HepG2 (cell line): ENCODE results near the gene PODXL. TPM values are rescaled to one million over a fixed set of nuclear protein-coding genes. Genes with fewer than 3 reads are reported as not detected.

Experiments used
- ATAC-seq: fragments of 200-7000 bp; cut with Tn5 transposase; 3 replicates; pipeline ENCODE4 v1.9.1; 2020; ENCODE audit warnings: mild to moderate bottlenecking, moderate library complexity
- BruUV-seq: library from RNA; stranded (reverse); fragments of 400-500 nt; replicated peaks from 2 replicates; lab custom pipeline; 2021; lab: Mats Ljungman, UMichigan
- CTCF ChIA-PET: fragments of 300-600 bp; formaldehyde crosslinking; extraction: SDS; loops from one replicate; lab custom pipeline; 2021; ENCODE audit warnings: low total read pairs, inconsistent platforms, low intra/inter-chr PET ratio; lab: Yijun Ruan, JAX
- POLR2A ChIA-PET: fragments of 350-600 bp; sonication (Branson Sonifier 250); formaldehyde crosslinking; loops from one replicate; lab custom pipeline; 2020; ENCODE audit warnings: antibody characterized with exemption, inconsistent platforms; lab: Yijun Ruan, JAX
- DNase-seq: peaks from one replicate; pipeline ENCODE4 v3.0.0-alpha.2; 2015; ENCODE audit warnings: low spot score
- FAIRE-seq: peaks from 3 replicates; lab custom pipeline; 2011; peaks lifted over from hg19 to GRCh38; lab: Jason Lieb, UNC
- H2AFZ ChIP-seq: one replicate; pipeline ENCODE4 v1.6.1; 2011; ENCODE audit warnings: low read length, inconsistent platforms
- H3K27ac ChIP-seq: fragments of 300-600 bp; 3 replicates; pipeline ENCODE4 v1.8.0; 2011; ENCODE audit warnings: mixed run types, mild to moderate bottlenecking, mixed read lengths, low read length, inconsistent platforms; ENCODE audit not compliant: insufficient read depth; ENCODE audit errors: extremely low read length
- H3K27me3 ChIP-seq, 2 experiments: fragments of 200-600 bp in 1 of 2; 2 replicates in 1 of 2; 3 replicates in 1 of 2; pipeline versions ENCODE4 v1.6.0 to v1.8.0; 2011; ENCODE audit warnings: low read length in 2 of 2, mild to moderate bottlenecking in 2 of 2, moderate library complexity in 2 of 2, inconsistent platforms in 1 of 2; ENCODE audit not compliant: insufficient read depth in 2 of 2, control insufficient read depth in 1 of 2
- H3K36me3 ChIP-seq, 2 experiments: fragments of 200-600 bp in 1 of 2; replicated peaks in 1 of 2; 2 replicates in 1 of 2; 3 replicates in 1 of 2; pipeline versions ENCODE4 v1.5.1 to v1.8.0; 2011; ENCODE audit warnings: low read length in 2 of 2, inconsistent platforms in 1 of 2; ENCODE audit not compliant: insufficient read depth in 2 of 2, control insufficient read depth in 1 of 2
- H3K4me1 ChIP-seq: 2 replicates; pipeline ENCODE4 v1.5.1; 2012; ENCODE audit warnings: low read length, inconsistent platforms; ENCODE audit not compliant: insufficient read depth
- H3K4me2 ChIP-seq: 2 replicates; pipeline ENCODE4 v1.6.0; 2011; ENCODE audit warnings: low read depth, low read length, inconsistent platforms
- H3K4me3 ChIP-seq, 3 experiments: fragments of 200-600 bp in 1 of 3; sonication (generic), shearing (Covaris generic) in 1 of 3; replicated peaks in 1 of 3; 2 replicates each; pipeline ENCODE4 v1.5.1; 2011 to 2016; ENCODE audit warnings: low read length in 3 of 3, inconsistent platforms in 2 of 3, low read depth in 2 of 3, mild to moderate bottlenecking in 2 of 3, control low read depth in 1 of 3, mixed read lengths in 1 of 3; ENCODE audit not compliant: insufficient read depth in 1 of 3
- H3K79me2 ChIP-seq: one replicate; pipeline ENCODE4 v1.6.1; 2011; ENCODE audit warnings: low read length, inconsistent platforms; ENCODE audit not compliant: insufficient read depth
- H3K9ac ChIP-seq: 2 replicates; pipeline ENCODE4 v1.6.0; 2011; ENCODE audit warnings: mild to moderate bottlenecking, low read depth, low read length, inconsistent platforms; ENCODE audit not compliant: insufficient read depth
- H3K9me3 ChIP-seq: 2 replicates; pipeline ENCODE4 v1.5.1; 2012; ENCODE audit warnings: mild to moderate bottlenecking, low read length
- H4K20me1 ChIP-seq: 2 replicates; pipeline ENCODE4 v1.6.0; 2011; ENCODE audit warnings: inconsistent platforms, mild to moderate bottlenecking, low read length, moderate library complexity; ENCODE audit not compliant: insufficient read depth
- EEA1 ChIP-seq: sonication (generic); formaldehyde crosslinking; IDR thresholded peaks from 2 replicates; pipeline ENCODE4 v1.5.1; 2020; ENCODE audit warnings: mild to moderate bottlenecking, missing genetic modification reagents, borderline replicate concordance
- SIN3A ChIP-seq: IDR thresholded peaks from 2 replicates; pipeline ENCODE4 v1.6.1; 2011; ENCODE audit warnings: low read depth, mild to moderate bottlenecking, control low read depth, low read length, borderline replicate concordance
- SIX4 ChIP-seq: sonication (generic); formaldehyde crosslinking; IDR thresholded peaks from 2 replicates; pipeline ENCODE4 v1.4.0; 2020; ENCODE audit warnings: missing genetic modification reagents
- TOE1 ChIP-seq: sonication (generic); formaldehyde crosslinking; IDR thresholded peaks from 2 replicates; pipeline ENCODE4 v1.4.0; 2020; ENCODE audit warnings: mild to moderate bottlenecking, missing genetic modification reagents
- ZMAT3 ChIP-seq: sonication (generic); formaldehyde crosslinking; conservative IDR thresholded peaks from 2 replicates; pipeline ENCODE4 v1.7.0; 2021; ENCODE audit warnings: missing genetic modification reagents
- ZNF660 ChIP-seq: sonication (generic); formaldehyde crosslinking; IDR thresholded peaks from 2 replicates; pipeline ENCODE4 v1.5.1; 2020; ENCODE audit warnings: mild to moderate bottlenecking, low read depth, missing genetic modification reagents, borderline replicate concordance
- ZNF678 ChIP-seq: sonication (generic); formaldehyde crosslinking; IDR thresholded peaks from 2 replicates; pipeline ENCODE4 v1.4.0; 2020; ENCODE audit warnings: mild to moderate bottlenecking, missing genetic modification reagents
- WGBS: methylation state at CpG from one replicate; pipeline ENCODE4 v1.1.6; 2017; ENCODE audit warnings: low lambda C conversion rate; 5-methylcytosine and 5-hydroxymethylcytosine counted together
- in situ Hi-C: cut with HindIII; loops from 2 replicates; pipeline ENCODE4 v1.10.0; 2017; ENCODE audit warnings: low pct_unique_long_range_greater_than_20kb; ENCODE audit not compliant: extremely low pct_ligation_motif_present
- intact Hi-C: fragments of 100-400 bp; cut with micrococcal nuclease; formaldehyde crosslinking; loops from one replicate; pipeline ENCODE4 v1.10.0; 2022; ENCODE audit not compliant: unreplicated experiment
- polyA plus RNA-seq, 8 experiments: library from polyadenylated mRNA; depleted of rRNA in 3 of 8; stranded (reverse) in 7 of 8; unstranded in 1 of 8; fragments of >200 nt; fragmentation: Illumina TruSeq in 4 of 8; extraction: Trizol in 4 of 8; gene quantifications; 2 replicates each; pipeline versions ENCODE4 v1.2.1 to v1.2.3, GENCODE V29; 2011 to 2016; ENCODE audit warnings: low read depth in 4 of 8, missing spikeins in 1 of 8, mixed read lengths in 1 of 8; ENCODE audit not compliant: insufficient read depth in 1 of 8
- total RNA-seq, 5 experiments: library from RNA; depleted of rRNA; stranded (reverse); fragments of >200 nt; fragmentation: Illumina TruSeq; extraction: Trizol; gene quantifications; 2 replicates each; pipeline ENCODE4 v1.2.3, GENCODE V29; 2016; ENCODE audit warnings: low read depth in 1 of 5
- TF ChIP-seq, protein P1 (sequence below): sonication (generic); formaldehyde crosslinking; IDR thresholded peaks from 2 replicates; pipeline ENCODE4 v1.4.0; 2020; ENCODE audit warnings: missing genetic modification reagents, borderline replicate concordance

PODXL gene
- total and polyA plus RNA-seq, 2 of the 13 experiments (the other 11 are each of a cell fraction or from before 2014, with no cell fraction given) = 0.22 to 0.54 TPM

GRCh38 chr7:131529617-131530016, 26.8 kb downstream of the PODXL start (continued):
- TF ChIP-seq, protein P1, sequence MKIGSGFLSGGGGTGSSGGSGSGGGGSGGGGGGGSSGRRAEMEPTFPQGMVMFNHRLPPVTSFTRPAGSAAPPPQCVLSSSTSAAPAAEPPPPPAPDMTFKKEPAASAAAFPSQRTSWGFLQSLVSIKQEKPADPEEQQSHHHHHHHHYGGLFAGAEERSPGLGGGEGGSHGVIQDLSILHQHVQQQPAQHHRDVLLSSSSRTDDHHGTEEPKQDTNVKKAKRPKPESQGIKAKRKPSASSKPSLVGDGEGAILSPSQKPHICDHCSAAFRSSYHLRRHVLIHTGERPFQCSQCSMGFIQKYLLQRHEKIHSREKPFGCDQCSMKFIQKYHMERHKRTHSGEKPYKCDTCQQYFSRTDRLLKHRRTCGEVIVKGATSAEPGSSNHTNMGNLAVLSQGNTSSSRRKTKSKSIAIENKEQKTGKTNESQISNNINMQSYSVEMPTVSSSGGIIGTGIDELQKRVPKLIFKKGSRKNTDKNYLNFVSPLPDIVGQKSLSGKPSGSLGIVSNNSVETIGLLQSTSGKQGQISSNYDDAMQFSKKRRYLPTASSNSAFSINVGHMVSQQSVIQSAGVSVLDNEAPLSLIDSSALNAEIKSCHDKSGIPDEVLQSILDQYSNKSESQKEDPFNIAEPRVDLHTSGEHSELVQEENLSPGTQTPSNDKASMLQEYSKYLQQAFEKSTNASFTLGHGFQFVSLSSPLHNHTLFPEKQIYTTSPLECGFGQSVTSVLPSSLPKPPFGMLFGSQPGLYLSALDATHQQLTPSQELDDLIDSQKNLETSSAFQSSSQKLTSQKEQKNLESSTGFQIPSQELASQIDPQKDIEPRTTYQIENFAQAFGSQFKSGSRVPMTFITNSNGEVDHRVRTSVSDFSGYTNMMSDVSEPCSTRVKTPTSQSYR = no peak

DNA sequence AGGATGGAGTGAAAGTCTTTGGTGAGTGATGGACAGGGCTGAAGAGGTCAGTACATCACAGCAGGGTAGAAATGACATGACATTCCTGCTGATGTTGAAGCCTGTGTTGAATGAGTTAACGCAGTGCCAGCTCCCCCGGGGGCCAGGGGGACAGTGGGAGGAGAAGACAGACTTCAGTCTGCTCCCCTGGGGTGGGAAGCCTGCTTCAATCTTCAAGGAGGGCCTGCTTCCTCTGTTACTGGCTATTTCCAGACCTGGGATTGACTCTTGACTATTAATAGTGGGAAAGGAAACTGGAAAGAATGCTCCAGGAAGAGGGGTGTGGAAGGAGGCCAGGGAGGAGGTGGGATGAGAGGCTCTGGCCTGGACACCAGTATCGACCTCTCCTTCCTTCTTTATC, 27.2 kb downstream of the PODXL start:
- no peaks in the 10 kb centered on the region for H3K79me2 ChIP-seq
- no peaks in the 10 kb centered on the region for H3K9me3 ChIP-seq
- no peak overlapping the region for H2AFZ ChIP-seq
- no peaks in the 10 kb centered on the region for H3K4me1 ChIP-seq
- intact Hi-C loops = no loop called here
- BruUV-seq = no TSS peak
- no peak for FAIRE-seq
- TF ChIP-seq EEA1 (CRISPR knock-in tag) (no peak), TOE1 (CRISPR knock-in tag) (no peak), ZNF660 (CRISPR knock-in tag) (no peak), ZMAT3 (CRISPR knock-in tag) (no peak), ZNF678 (CRISPR knock-in tag) (no peak), SIN3A (no peak), SIX4 (CRISPR knock-in tag) (no peak)
- TF ChIP-seq, all 625 proteins: peak for 0
- Histone ChIP-seq H3K4me2 (no peak overlapping the region), H3K4me3 (no peak overlapping the region), H4K20me1 (no peaks in the 10 kb centered on the region), H3K27me3 (peaks cover 1 to 17% of the 10 kb centered on the region in 2 experiments; a peak in 2 of 5 replicates), H3K9ac (no peak overlapping the region), H3K27ac (no peak overlapping the region), H3K36me3 (no peaks in the 10 kb centered on the region)
- ChIA-PET POLR2A (no interaction called here), CTCF (no interaction called here)
- in situ Hi-C loops = no loop called here
- DNase-seq (no peak), ATAC-seq (no peak)
- WGBS = 0% methylated on average over 3 of the region's 3 CpGs
